H1 (cell line): ENCODE data around the gene NFKBIZ. TPM values are rescaled to one million over a fixed set of nuclear protein-coding genes. Genes with fewer than 3 reads are reported as not detected.

ENCODE experiments used
- GABPA ChIP-seq: IDR thresholded peaks from 2 replicates; pipeline ENCODE4 v1.6.1; 2011; ENCODE audit warnings: mild to moderate bottlenecking, low read length, moderate library complexity, borderline replicate concordance; ENCODE audit not compliant: insufficient read depth
- SIN3A ChIP-seq, 2 experiments: IDR thresholded peaks in 1 of 2; conservative IDR thresholded peaks in 1 of 2; 2 replicates each; pipeline ENCODE4 v1.6.1; 2011 to 2012; ENCODE audit warnings: low read length in 2 of 2, improper control_type of control experiment in 1 of 2, low read depth in 1 of 2, mild to moderate bottlenecking in 1 of 2
- TCF12 ChIP-seq: IDR thresholded peaks from 2 replicates; pipeline ENCODE4 v1.6.1; 2011; ENCODE audit warnings: low read depth, mild to moderate bottlenecking, low read length
- polyA plus RNA-seq, 7 experiments: library from polyadenylated mRNA; depleted of rRNA in 3 of 7; stranded (reverse) in 5 of 7; unstranded in 2 of 7; fragments of >200 nt in 5 of 7; fragments of 200-250 nt in 2 of 7; gene quantifications; 1 replicate in 5 of 7; 2 replicates in 1 of 7; 4 replicates in 1 of 7; pipeline versions ENCODE4 v1.2.1 to v1.2.3, GENCODE V29; 2011 to 2013; ENCODE audit warnings: missing spikeins in 2 of 7, mixed read lengths in 2 of 7
- total RNA-seq: library from RNA; stranded (reverse); fragmentation: NEBNext Ultra II Directional; extraction: Animal tissue kit (Norgen Biotek cat#: 25700); gene quantifications from 2 replicates; pipeline ENCODE4 v1.2.1, GENCODE V29; 2021
- TF ChIP-seq, protein P1 (sequence below): IDR thresholded peaks from 2 replicates; pipeline ENCODE4 v1.6.1; 2012; ENCODE audit warnings: inconsistent platforms
- TF ChIP-seq, protein P2 (sequence below): fragments of 300-600 bp; sonication (generic); IDR thresholded peaks from 2 replicates; pipeline ENCODE4 v1.7.1; 2012; ENCODE audit warnings: low read length, moderate library complexity, mild to moderate bottlenecking, inconsistent platforms; ENCODE audit not compliant: insufficient replicate concordance

The NFKBIZ gene
- total and polyA plus RNA-seq, 2 of the 8 experiments (the other 6 are each of a cell fraction or from before 2014, with no cell fraction given) = 7.2 to 24.5 TPM

DNA sequence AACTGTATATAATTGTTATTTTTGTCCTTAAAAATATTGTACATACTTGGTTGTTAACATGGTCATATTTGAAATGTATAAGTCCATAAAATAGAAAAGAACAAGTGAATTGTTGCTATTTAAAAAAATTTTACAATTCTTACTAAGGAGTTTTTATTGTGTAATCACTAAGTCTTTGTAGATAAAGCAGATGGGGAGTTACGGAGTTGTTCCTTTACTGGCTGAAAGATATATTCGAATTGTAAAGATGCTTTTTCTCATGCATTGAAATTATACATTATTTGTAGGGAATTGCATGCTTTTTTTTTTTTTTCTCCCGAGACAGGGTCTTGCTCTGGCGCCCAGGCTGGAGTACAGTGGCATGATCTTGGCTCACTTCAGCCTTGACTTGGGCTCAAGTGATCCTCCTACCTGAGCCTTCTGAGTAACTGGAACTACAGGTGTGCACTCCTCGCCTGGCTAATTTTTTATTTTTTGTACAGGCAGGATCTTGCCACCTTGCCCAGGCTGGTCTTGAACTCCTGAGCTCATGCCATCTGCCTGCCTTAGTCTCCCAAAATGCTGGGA is 10.7 kb downstream of the NFKBIZ start (continued):
- TF ChIP-seq TCF12 = no peak
- TF ChIP-seq SIN3A (conservative IDR thresholded peaks at IDR 0.05 in 1 of 2, IDR thresholded peaks at IDR 0.05 in 1 of 2; ENCODE audit: low read depth in 1 of 2, low read length in 2 of 2) = no peak
- TF ChIP-seq, protein P1, sequence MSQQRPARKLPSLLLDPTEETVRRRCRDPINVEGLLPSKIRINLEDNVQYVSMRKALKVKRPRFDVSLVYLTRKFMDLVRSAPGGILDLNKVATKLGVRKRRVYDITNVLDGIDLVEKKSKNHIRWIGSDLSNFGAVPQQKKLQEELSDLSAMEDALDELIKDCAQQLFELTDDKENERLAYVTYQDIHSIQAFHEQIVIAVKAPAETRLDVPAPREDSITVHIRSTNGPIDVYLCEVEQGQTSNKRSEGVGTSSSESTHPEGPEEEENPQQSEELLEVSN = no peak
- TF ChIP-seq, protein P2, sequence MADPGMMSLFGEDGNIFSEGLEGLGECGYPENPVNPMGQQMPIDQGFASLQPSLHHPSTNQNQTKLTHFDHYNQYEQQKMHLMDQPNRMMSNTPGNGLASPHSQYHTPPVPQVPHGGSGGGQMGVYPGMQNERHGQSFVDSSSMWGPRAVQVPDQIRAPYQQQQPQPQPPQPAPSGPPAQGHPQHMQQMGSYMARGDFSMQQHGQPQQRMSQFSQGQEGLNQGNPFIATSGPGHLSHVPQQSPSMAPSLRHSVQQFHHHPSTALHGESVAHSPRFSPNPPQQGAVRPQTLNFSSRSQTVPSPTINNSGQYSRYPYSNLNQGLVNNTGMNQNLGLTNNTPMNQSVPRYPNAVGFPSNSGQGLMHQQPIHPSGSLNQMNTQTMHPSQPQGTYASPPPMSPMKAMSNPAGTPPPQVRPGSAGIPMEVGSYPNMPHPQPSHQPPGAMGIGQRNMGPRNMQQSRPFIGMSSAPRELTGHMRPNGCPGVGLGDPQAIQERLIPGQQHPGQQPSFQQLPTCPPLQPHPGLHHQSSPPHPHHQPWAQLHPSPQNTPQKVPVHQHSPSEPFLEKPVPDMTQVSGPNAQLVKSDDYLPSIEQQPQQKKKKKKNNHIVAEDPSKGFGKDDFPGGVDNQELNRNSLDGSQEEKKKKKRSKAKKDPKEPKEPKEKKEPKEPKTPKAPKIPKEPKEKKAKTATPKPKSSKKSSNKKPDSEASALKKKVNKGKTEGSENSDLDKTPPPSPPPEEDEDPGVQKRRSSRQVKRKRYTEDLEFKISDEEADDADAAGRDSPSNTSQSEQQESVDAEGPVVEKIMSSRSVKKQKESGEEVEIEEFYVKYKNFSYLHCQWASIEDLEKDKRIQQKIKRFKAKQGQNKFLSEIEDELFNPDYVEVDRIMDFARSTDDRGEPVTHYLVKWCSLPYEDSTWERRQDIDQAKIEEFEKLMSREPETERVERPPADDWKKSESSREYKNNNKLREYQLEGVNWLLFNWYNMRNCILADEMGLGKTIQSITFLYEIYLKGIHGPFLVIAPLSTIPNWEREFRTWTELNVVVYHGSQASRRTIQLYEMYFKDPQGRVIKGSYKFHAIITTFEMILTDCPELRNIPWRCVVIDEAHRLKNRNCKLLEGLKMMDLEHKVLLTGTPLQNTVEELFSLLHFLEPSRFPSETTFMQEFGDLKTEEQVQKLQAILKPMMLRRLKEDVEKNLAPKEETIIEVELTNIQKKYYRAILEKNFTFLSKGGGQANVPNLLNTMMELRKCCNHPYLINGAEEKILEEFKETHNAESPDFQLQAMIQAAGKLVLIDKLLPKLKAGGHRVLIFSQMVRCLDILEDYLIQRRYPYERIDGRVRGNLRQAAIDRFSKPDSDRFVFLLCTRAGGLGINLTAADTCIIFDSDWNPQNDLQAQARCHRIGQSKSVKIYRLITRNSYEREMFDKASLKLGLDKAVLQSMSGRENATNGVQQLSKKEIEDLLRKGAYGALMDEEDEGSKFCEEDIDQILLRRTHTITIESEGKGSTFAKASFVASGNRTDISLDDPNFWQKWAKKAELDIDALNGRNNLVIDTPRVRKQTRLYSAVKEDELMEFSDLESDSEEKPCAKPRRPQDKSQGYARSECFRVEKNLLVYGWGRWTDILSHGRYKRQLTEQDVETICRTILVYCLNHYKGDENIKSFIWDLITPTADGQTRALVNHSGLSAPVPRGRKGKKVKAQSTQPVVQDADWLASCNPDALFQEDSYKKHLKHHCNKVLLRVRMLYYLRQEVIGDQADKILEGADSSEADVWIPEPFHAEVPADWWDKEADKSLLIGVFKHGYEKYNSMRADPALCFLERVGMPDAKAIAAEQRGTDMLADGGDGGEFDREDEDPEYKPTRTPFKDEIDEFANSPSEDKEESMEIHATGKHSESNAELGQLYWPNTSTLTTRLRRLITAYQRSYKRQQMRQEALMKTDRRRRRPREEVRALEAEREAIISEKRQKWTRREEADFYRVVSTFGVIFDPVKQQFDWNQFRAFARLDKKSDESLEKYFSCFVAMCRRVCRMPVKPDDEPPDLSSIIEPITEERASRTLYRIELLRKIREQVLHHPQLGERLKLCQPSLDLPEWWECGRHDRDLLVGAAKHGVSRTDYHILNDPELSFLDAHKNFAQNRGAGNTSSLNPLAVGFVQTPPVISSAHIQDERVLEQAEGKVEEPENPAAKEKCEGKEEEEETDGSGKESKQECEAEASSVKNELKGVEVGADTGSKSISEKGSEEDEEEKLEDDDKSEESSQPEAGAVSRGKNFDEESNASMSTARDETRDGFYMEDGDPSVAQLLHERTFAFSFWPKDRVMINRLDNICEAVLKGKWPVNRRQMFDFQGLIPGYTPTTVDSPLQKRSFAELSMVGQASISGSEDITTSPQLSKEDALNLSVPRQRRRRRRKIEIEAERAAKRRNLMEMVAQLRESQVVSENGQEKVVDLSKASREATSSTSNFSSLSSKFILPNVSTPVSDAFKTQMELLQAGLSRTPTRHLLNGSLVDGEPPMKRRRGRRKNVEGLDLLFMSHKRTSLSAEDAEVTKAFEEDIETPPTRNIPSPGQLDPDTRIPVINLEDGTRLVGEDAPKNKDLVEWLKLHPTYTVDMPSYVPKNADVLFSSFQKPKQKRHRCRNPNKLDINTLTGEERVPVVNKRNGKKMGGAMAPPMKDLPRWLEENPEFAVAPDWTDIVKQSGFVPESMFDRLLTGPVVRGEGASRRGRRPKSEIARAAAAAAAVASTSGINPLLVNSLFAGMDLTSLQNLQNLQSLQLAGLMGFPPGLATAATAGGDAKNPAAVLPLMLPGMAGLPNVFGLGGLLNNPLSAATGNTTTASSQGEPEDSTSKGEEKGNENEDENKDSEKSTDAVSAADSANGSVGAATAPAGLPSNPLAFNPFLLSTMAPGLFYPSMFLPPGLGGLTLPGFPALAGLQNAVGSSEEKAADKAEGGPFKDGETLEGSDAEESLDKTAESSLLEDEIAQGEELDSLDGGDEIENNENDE = no peak
- no peak for TF ChIP-seq GABPA
